WI38 (cell line): ENCODE results near the gene DGKA.
"Not testable (repeated sequence)": the region's sequence is repeated elsewhere in the genome, so short reads cannot be mapped to it uniquely, and the experiment has no call there.

Source experiments
- H3K4me3 ChIP-seq: 2 replicates; pipeline ENCODE4 v1.5.1; 2011; ENCODE audit warnings: low read depth, mild to moderate bottlenecking, control low read depth, low read length
- CTCF ChIP-seq: IDR thresholded peaks from 2 replicates; pipeline ENCODE4 v1.5.1; 2012; ENCODE audit warnings: low read depth, mild to moderate bottlenecking, control low read depth, low read length

DGKA gene

GRCh38 chr12:55991110-55991509, 60.1 kb downstream of the DGKA start:
- TF ChIP-seq CTCF, result no peak

GRCh38 chr12:55993230-55993853, 62.4 kb downstream of the DGKA start:
- TF ChIP-seq CTCF, result no peak

More at GRCh38 chr12:55991110-55991509, 60.1 kb downstream of the DGKA start:
- H3K4me3 ChIP-seq, result no peak overlapping the region

GRCh38 chr12:55995366-55995765, 64.4 kb downstream of the DGKA start:
- no peak overlapping the region for H3K4me3 ChIP-seq
- no peak for TF ChIP-seq CTCF

More at GRCh38 chr12:55993230-55993853, 62.4 kb downstream of the DGKA start:
- no peak overlapping the region for H3K4me3 ChIP-seq

GRCh38 chr12:55996201-55996714, 65.3 kb downstream of the DGKA start:
- peak; percentile 68 for TF ChIP-seq CTCF
- H3K4me3 ChIP-seq, result peak overlapping the region; percentile 73

GRCh38 chr12:55996715-55997534, 66.0 kb downstream of the DGKA start, which contains the start of gene SUOX:
TSS of gene SUOX (plus strand) at chr12:55997276. CDS start at chr12:56002222, 4,946 bp downstream.
- no peak for TF ChIP-seq CTCF

GRCh38 chr12:55997535-55997859, 66.5 kb downstream of the DGKA start:
- H3K4me3 ChIP-seq, result peak overlapping the region; percentile 73
- no peak for TF ChIP-seq CTCF

More at GRCh38 chr12:55996715-55997534, 66.0 kb downstream of the DGKA start, which contains the start of gene SUOX:
- peak within 1 kb of the TSS; percentile 73 for H3K4me3 ChIP-seq

GRCh38 chr12:55999522-55999921, 68.6 kb downstream of the DGKA start:
- not testable (repeated sequence) for H3K4me3 ChIP-seq

- not testable (repeated sequence) for H3K4me3 ChIP-seq
Measured at GRCh38 chr12:55999999-56000540, 69.1 kb downstream of the DGKA start.
